Panc1 (cell line): ENCODE data around the gene USP6NL.

ENCODE experiments used
- POLR2AphosphoS5 ChIP-seq: IDR thresholded peaks from 2 replicates; pipeline ENCODE4 v1.6.1; 2012; ENCODE audit warnings: mild to moderate bottlenecking, low read depth, low read length, moderate library complexity
- TCF7L2 ChIP-seq: IDR thresholded peaks from 2 replicates; pipeline ENCODE4 v1.6.1; 2011; ENCODE audit warnings: mild to moderate bottlenecking, low read depth, low read length, inconsistent platforms
- TF ChIP-seq, protein P1 (sequence below): fragments of 450-650 bp; IDR thresholded peaks from 2 replicates; pipeline ENCODE4 v1.5.1; 2017; ENCODE audit warnings: mild to moderate bottlenecking
- TF ChIP-seq, protein P2 (sequence below), 2 experiments: IDR thresholded peaks; 2 replicates each; pipeline ENCODE4 v1.6.1; 2011 to 2012; ENCODE audit warnings: low read depth in 2 of 2, control low read depth in 1 of 2, low read length in 1 of 2, mild to moderate bottlenecking in 1 of 2, moderate library complexity in 1 of 2; ENCODE audit not compliant: insufficient read depth in 1 of 2

DNA sequence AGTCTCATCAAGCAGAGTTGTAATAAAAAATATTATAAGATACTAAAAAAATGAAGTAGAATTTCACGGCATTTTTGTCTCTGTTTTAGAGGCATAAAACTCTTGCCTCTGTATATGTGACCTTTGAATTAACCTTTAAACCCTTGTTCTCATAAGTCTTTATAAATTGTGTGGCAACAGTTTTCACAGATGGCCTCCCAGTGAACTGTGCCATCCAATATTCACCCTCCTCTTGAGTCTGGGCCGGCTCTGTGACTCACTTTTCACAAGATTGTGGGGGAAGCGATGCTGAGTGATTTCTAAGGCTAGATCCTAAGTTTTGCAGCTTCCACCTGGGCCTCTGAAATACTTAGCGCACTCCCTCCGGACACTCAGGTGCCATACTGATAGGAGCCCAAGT lies 4.6 kb upstream of the USP6NL start:
- TF ChIP-seq, protein P1, sequence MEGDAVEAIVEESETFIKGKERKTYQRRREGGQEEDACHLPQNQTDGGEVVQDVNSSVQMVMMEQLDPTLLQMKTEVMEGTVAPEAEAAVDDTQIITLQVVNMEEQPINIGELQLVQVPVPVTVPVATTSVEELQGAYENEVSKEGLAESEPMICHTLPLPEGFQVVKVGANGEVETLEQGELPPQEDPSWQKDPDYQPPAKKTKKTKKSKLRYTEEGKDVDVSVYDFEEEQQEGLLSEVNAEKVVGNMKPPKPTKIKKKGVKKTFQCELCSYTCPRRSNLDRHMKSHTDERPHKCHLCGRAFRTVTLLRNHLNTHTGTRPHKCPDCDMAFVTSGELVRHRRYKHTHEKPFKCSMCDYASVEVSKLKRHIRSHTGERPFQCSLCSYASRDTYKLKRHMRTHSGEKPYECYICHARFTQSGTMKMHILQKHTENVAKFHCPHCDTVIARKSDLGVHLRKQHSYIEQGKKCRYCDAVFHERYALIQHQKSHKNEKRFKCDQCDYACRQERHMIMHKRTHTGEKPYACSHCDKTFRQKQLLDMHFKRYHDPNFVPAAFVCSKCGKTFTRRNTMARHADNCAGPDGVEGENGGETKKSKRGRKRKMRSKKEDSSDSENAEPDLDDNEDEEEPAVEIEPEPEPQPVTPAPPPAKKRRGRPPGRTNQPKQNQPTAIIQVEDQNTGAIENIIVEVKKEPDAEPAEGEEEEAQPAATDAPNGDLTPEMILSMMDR, result no peak
- TF ChIP-seq POLR2AphosphoS5 (no peak), TCF7L2 (no peak)
- TF ChIP-seq, protein P2, sequence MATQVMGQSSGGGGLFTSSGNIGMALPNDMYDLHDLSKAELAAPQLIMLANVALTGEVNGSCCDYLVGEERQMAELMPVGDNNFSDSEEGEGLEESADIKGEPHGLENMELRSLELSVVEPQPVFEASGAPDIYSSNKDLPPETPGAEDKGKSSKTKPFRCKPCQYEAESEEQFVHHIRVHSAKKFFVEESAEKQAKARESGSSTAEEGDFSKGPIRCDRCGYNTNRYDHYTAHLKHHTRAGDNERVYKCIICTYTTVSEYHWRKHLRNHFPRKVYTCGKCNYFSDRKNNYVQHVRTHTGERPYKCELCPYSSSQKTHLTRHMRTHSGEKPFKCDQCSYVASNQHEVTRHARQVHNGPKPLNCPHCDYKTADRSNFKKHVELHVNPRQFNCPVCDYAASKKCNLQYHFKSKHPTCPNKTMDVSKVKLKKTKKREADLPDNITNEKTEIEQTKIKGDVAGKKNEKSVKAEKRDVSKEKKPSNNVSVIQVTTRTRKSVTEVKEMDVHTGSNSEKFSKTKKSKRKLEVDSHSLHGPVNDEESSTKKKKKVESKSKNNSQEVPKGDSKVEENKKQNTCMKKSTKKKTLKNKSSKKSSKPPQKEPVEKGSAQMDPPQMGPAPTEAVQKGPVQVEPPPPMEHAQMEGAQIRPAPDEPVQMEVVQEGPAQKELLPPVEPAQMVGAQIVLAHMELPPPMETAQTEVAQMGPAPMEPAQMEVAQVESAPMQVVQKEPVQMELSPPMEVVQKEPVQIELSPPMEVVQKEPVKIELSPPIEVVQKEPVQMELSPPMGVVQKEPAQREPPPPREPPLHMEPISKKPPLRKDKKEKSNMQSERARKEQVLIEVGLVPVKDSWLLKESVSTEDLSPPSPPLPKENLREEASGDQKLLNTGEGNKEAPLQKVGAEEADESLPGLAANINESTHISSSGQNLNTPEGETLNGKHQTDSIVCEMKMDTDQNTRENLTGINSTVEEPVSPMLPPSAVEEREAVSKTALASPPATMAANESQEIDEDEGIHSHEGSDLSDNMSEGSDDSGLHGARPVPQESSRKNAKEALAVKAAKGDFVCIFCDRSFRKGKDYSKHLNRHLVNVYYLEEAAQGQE (IDR thresholded peaks at IDR 0.05; ENCODE audit: insufficient read depth in 1 of 2, low read depth in 2 of 2, low read length in 1 of 2), result no peak
